Upper lobe of left lung (tissue), 4 donors: ENCODE data around the gene CRELD2.

Experiments
- EP300 ChIP-seq, 4 donors: sonication (generic); formaldehyde crosslinking; IDR thresholded peaks; one replicate each; pipeline ENCODE4 v1.5.1; 2017; ENCODE audit warnings: antibody characterized with exemption in 4 of 4, control low read depth in 2 of 4
- POLR2A ChIP-seq, 4 donors: fragments of 450-650 bp; IDR thresholded peaks; one replicate each; pipeline ENCODE4 v1.5.1; 2016 to 2017; ENCODE audit warnings: antibody characterized with exemption in 4 of 4, mild to moderate bottlenecking in 2 of 4
- TF ChIP-seq, protein P1 (sequence below), 6 experiments: fragments of 450-650 bp in 4 of 6; fragments of 200-600 bp in 2 of 6; sonication (generic) in 2 of 6; IDR thresholded peaks; one replicate each; pipeline ENCODE4 v1.5.1; 2016 to 2019; ENCODE audit warnings: antibody characterized with exemption in 6 of 6

DNA sequence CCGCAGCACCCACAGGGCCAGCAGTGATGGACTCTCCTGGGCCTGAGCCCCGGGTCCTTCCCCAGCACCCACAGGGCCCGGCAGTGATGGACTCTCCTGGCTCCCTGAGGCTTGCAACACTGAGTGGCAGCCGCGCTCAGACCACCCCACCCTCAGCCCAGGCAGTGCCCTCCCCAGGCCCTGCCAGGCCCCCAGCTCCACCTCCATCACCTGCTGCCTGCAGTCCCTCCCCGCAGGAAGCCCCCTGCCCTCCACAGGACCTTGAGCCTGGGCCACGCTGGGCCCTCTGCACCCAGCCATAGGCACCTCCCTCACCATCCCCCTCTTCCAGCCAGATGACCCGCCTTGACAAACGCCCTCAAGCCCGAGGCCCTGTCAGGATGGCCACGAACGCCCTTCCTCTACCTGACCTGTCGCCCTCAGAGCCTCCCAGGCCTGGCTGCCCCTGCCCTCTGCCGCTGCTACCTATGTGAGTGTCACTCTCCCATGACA is 11.6 kb upstream of the CRELD2 start:
- TF ChIP-seq, protein P1, sequence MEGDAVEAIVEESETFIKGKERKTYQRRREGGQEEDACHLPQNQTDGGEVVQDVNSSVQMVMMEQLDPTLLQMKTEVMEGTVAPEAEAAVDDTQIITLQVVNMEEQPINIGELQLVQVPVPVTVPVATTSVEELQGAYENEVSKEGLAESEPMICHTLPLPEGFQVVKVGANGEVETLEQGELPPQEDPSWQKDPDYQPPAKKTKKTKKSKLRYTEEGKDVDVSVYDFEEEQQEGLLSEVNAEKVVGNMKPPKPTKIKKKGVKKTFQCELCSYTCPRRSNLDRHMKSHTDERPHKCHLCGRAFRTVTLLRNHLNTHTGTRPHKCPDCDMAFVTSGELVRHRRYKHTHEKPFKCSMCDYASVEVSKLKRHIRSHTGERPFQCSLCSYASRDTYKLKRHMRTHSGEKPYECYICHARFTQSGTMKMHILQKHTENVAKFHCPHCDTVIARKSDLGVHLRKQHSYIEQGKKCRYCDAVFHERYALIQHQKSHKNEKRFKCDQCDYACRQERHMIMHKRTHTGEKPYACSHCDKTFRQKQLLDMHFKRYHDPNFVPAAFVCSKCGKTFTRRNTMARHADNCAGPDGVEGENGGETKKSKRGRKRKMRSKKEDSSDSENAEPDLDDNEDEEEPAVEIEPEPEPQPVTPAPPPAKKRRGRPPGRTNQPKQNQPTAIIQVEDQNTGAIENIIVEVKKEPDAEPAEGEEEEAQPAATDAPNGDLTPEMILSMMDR (IDR thresholded peaks at IDR 0.05): no peak
- TF ChIP-seq POLR2A (IDR thresholded peaks at IDR 0.05) (no peak), EP300 (IDR thresholded peaks at IDR 0.05) (no peak)
